OCI-LY3 (cell line): ENCODE data around the gene KCNC3.
A peak's percentile ranks its signal among the peaks of the same experiment; 100 is the strongest.
"Not testable (repeated sequence)": the region's sequence is repeated elsewhere in the genome, so short reads cannot be mapped to it uniquely, and the experiment has no call there.

Experiments used
- H2AFZ ChIP-seq: fragments of 200-600, 300-600 bp; shearing (Covaris generic); 2 replicates; pipeline ENCODE4 v1.6.0; 2014; ENCODE audit warnings: antibody characterized with exemption, low read depth, low read length
- H3K27ac ChIP-seq: fragments of 200-600, 300-600 bp; sonication (generic); 2 replicates; pipeline ENCODE4 v1.5.1; 2014; ENCODE audit warnings: mild to moderate bottlenecking, low read length, moderate library complexity, mixed read lengths
- H3K27me3 ChIP-seq: fragments of 200-600, 300-600 bp; sonication (generic); 2 replicates; pipeline ENCODE4 v1.6.1; 2014; ENCODE audit warnings: low read depth, low read length, mixed read lengths
- H3K36me3 ChIP-seq: fragments of 200-600, 300-600 bp; sonication (generic); replicated peaks from 2 replicates; pipeline ENCODE3; 2014; ENCODE audit warnings: low read depth, low read length, mixed read lengths
- H3K4me1 ChIP-seq: fragments of 300-600, 200-600 bp; sonication (generic); 2 replicates; pipeline ENCODE4 v1.6.1; 2014; ENCODE audit warnings: low read length, mixed read lengths
- H3K4me2 ChIP-seq: fragments of 200-600, 300-600 bp; sonication (generic); 2 replicates; pipeline ENCODE4 v1.6.1; 2014; ENCODE audit warnings: low read length, mixed read lengths
- H3K4me3 ChIP-seq: fragments of 300-600, 200-600 bp; sonication (generic); 2 replicates; pipeline ENCODE4 v1.5.1; 2014; ENCODE audit warnings: antibody characterized with exemption, mild to moderate bottlenecking, low read length, moderate library complexity
- H3K79me2 ChIP-seq: fragments of 300-600, 200-600 bp; shearing (Covaris generic); 2 replicates; pipeline ENCODE4 v1.6.1; 2014; ENCODE audit warnings: mild to moderate bottlenecking, low read length, mixed read lengths
- H3K9ac ChIP-seq: fragments of 300-600, 200-600 bp; shearing (Covaris generic); 2 replicates; pipeline ENCODE4 v1.6.0; 2014; ENCODE audit warnings: mild to moderate bottlenecking, low read length, moderate library complexity
- H3K9me3 ChIP-seq: fragments of 200-600, 300-600 bp; shearing (Covaris generic); 2 replicates; pipeline ENCODE4 v1.6.1; 2014; ENCODE audit warnings: low read length, mixed read lengths; ENCODE audit not compliant: insufficient read depth
- H4K20me1 ChIP-seq: fragments of 200-600, 300-600 bp; sonication (generic); 2 replicates; pipeline ENCODE4 v1.6.1; 2016; ENCODE audit warnings: low read length, mixed read lengths; ENCODE audit not compliant: insufficient read depth
- EZH2phosphoT487 ChIP-seq: fragments of 200-600 bp; shearing (Covaris generic); IDR thresholded peaks from 2 replicates; pipeline ENCODE4 v1.6.1; 2018; ENCODE audit warnings: antibody characterized with exemption, mixed run types, low read depth
- TF ChIP-seq, protein P1 (sequence below): fragments of 200-600, 300-600 bp; sonication (generic); IDR thresholded peaks from 2 replicates; pipeline ENCODE4 v1.5.1; 2014; ENCODE audit warnings: antibody characterized with exemption, low read length, low read depth

The KCNC3 gene

DNA sequence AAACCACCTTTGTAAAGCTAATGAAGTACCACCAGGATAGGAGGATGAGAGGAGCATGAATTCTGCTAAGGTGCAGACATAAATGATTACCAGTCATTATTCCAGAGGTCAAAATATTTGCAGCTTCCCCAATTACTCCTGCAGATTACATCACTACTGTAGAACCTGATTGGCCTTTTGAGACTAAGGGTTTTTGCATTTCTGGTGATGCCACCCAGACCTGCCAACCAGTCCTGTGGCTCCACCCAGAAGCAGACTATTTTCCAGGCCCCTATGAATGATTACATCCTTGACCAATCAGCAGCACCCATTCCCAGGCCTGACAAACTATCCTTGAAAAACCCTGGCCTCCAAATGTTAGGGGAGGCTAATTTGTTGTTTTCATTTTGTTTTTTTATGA lies 11.2 kb upstream of the KCNC3 start:
- Histone ChIP-seq H3K4me3 (peak overlapping the region; percentile 78), H3K27me3 (no peaks in the 10 kb centered on the region), H3K9ac (peak overlapping the region; percentile 94; the same call in 1 of the 2 replicates), H3K9me3 (peaks cover 33% of the 10 kb centered on the region), H3K4me2 (peak overlapping the region; percentile 64), H3K27ac (peak overlapping the region; percentile 92), H3K79me2 (peaks cover 89% of the 10 kb centered on the region), H3K36me3 (peaks cover 82% of the 10 kb centered on the region), H2AFZ (no peak overlapping the region), H3K4me1 (peaks cover 81% of the 10 kb centered on the region), H4K20me1 (peaks cover 62% of the 10 kb centered on the region)
- TF ChIP-seq, protein P1, sequence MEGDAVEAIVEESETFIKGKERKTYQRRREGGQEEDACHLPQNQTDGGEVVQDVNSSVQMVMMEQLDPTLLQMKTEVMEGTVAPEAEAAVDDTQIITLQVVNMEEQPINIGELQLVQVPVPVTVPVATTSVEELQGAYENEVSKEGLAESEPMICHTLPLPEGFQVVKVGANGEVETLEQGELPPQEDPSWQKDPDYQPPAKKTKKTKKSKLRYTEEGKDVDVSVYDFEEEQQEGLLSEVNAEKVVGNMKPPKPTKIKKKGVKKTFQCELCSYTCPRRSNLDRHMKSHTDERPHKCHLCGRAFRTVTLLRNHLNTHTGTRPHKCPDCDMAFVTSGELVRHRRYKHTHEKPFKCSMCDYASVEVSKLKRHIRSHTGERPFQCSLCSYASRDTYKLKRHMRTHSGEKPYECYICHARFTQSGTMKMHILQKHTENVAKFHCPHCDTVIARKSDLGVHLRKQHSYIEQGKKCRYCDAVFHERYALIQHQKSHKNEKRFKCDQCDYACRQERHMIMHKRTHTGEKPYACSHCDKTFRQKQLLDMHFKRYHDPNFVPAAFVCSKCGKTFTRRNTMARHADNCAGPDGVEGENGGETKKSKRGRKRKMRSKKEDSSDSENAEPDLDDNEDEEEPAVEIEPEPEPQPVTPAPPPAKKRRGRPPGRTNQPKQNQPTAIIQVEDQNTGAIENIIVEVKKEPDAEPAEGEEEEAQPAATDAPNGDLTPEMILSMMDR, result no peak
- no peak for TF ChIP-seq EZH2phosphoT487

- H3K27ac ChIP-seq, result peak overlapping the region; percentile 35
- not testable (repeated sequence) for H2AFZ ChIP-seq, H3K4me3 ChIP-seq, H3K9ac ChIP-seq, H3K27me3 ChIP-seq
- peaks cover 29% of the 10 kb centered on the region for H3K9me3 ChIP-seq
- peak overlapping the region; percentile 12; the same call in 1 of the 2 replicates for H3K4me2 ChIP-seq
- peaks cover 81% of the 10 kb centered on the region for H4K20me1 ChIP-seq
- H3K79me2 ChIP-seq, result peaks cover 82% of the 10 kb centered on the region
- peaks cover 97% of the 10 kb centered on the region for H3K36me3 ChIP-seq
- peaks cover 95% of the 10 kb centered on the region for H3K4me1 ChIP-seq
Observed at GRCh38 chr19:50337031-50337430, 7.9 kb upstream of the KCNC3 start.

GRCh38 chr19:50334741-50335421 lies 5.7 kb upstream of the KCNC3 start:
- TF ChIP-seq, protein P1, result no peak
- TF ChIP-seq EZH2phosphoT487, result no peak
- peaks cover 63% of the 10 kb centered on the region for H4K20me1 ChIP-seq
- 0 out of 2 replicates have a peak overlapping the region, but pooled peaks have one; percentile 15 for H3K4me3 ChIP-seq
- 0 out of 2 replicates have a peak, but pooled peaks cover 13% of the 10 kb centered on the region for H3K9me3 ChIP-seq
- H3K27ac ChIP-seq, result peak overlapping the region; percentile 97
- H2AFZ ChIP-seq, result no peak overlapping the region
- peak overlapping the region; percentile 28 for H3K4me2 ChIP-seq
- peaks cover 76% of the 10 kb centered on the region for H3K36me3 ChIP-seq
- no peaks in the 10 kb centered on the region for H3K27me3 ChIP-seq
- no peak overlapping the region for H3K9ac ChIP-seq
- peaks cover 91% of the 10 kb centered on the region for H3K4me1 ChIP-seq
- H3K79me2 ChIP-seq, result peaks cover 60% of the 10 kb centered on the region

GRCh38 chr19:50333737-50334617 lies 4.8 kb upstream of the KCNC3 start:
- Histone ChIP-seq H3K9me3 (0 out of 2 replicates have a peak, but pooled peaks cover 6% of the 10 kb centered on the region), H2AFZ (no peak overlapping the region), H4K20me1 (peaks cover 54% of the 10 kb centered on the region), H3K4me3 (peak overlapping the region; percentile 77), H3K4me2 (peak overlapping the region; percentile 99), H3K27ac (peak overlapping the region; percentile 97), H3K9ac (peak overlapping the region; percentile 95; the same call in 1 of the 2 replicates), H3K27me3 (no peaks in the 10 kb centered on the region), H3K36me3 (peaks cover 69% of the 10 kb centered on the region), H3K4me1 (peaks cover 84% of the 10 kb centered on the region), H3K79me2 (peaks cover 51% of the 10 kb centered on the region)
- no peak for TF ChIP-seq EZH2phosphoT487
- TF ChIP-seq, protein P1, result no peak
